GM15510 (cell line): Measurements from ENCODE around the gene ALOX5.

Experiments used
- POLR2A ChIP-seq: IDR thresholded peaks from 3 replicates; pipeline ENCODE4 v1.6.1; 2011; ENCODE audit warnings: borderline replicate concordance; ENCODE audit not compliant: insufficient read length; ENCODE audit errors: extremely low read depth

ALOX5 gene

GRCh38 chr10:45450866-45451265 lies 76.8 kb downstream of the ALOX5 start:
- no peak for TF ChIP-seq POLR2A

DNA sequence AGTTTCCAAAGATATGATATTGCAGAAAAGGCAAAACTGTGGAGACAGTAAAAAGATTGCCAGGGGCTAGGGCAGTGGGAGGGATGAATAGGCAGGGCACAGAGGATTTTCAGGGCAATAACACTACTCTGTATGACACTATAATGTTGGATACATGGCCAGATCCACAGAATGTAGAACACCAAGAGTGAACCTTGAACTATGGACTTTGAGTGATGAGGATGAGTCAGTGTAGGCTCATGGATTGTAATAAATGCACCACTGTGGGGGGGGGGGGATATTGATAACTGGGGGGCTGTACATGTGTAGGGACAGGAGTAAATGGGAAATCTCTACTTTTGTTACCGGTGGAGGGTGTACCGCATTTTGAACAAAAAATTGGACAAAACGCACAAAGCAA lies 77.4 kb downstream of the ALOX5 start:
- no peak for TF ChIP-seq POLR2A

DNA sequence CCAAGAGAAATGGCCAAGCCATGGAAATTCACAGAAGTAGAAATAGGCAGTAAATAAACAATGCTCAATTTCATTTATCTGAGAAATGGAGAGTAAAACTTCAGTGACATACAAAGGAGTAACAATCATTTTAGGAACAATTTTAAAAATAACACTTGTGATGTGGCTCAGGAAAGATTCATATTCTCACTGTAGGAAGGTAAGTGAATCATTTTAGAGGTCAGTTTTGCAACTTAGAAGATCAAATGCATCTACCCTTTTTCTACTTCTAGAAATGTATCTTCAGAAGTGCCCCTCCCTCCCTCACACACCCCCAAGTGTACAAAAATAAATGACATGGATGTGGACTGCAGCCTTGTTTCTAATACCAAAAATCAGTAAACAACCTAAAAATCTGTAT lies 78.3 kb downstream of the ALOX5 start:
- TF ChIP-seq POLR2A = no peak

DNA sequence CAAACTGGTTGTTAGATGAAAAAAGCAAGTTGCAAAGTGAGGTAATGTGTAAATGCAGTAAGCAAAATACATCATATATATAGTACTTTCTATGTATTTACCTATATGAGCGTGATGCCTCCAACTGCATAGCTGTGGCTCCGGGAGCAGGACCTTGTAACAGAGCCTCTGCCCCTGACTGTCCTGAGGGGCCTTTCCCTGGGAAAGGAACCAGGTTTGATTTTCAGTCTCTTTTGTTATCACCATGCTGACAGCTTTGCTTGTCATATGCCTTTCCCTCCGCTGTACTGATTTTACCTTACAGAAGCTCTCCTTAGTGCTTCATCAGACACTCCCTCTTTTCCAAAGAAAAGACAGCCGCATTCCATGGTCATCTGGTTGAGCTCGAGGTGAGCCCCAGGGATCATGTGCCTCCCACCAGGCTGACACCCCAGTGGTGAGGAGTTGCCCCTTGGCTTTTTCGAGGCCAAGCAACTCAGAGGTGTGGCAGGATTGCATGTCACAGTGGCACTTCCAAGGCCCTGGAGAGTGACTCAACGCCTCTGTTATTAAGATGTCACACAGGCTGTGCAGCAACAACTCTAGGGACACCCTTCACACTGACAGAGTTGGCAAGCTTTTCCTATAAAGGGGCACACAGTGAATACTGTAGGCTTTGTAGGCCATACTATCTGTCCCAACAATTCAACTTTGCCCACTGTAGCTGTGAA lies 78.9 kb downstream of the ALOX5 start:
- TF ChIP-seq POLR2A = no peak

DNA sequence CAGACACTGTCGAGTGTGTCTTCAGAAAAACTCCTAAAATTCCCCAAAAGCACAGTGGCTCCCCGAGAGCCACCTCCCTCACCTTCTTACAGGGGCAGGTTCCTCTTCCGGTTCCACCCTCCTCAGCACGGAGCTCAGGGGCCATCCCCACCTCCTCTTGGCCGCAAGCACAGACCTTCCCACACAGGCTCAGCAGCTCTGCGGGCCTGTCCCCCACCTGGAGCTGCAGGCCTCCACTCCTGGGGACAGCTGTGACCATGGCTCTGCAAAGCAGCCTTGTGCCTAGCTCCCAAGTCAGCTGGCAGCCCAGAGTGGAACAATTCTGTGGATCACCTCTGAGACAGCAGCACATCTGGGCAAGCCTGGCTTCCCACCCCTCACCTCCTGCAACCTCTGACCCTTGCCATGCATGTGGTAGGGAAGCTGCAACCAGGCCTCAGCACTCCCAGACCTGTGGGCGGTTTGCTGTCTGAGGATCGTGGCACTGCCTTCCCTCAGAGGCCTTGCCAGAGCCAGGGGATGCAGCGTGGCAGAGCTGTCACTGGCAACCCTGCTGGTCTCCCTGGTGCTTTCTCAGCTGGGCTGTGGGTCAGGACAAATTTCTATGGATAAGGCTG lies 79.7 kb downstream of the ALOX5 start:
- no peak for TF ChIP-seq POLR2A

- TF ChIP-seq POLR2A = no peak
Observed at GRCh38 chr10:45454262-45454661, 80.2 kb downstream of the ALOX5 start.

- TF ChIP-seq POLR2A = no peak
Observed at GRCh38 chr10:45454859-45455258, 80.8 kb downstream of the ALOX5 start.

GRCh38 chr10:45456233-45456632 lies 82.2 kb downstream of the ALOX5 start:
- no peak for TF ChIP-seq POLR2A

GRCh38 chr10:45456822-45457221 lies 82.8 kb downstream of the ALOX5 start:
- TF ChIP-seq POLR2A = no peak

DNA sequence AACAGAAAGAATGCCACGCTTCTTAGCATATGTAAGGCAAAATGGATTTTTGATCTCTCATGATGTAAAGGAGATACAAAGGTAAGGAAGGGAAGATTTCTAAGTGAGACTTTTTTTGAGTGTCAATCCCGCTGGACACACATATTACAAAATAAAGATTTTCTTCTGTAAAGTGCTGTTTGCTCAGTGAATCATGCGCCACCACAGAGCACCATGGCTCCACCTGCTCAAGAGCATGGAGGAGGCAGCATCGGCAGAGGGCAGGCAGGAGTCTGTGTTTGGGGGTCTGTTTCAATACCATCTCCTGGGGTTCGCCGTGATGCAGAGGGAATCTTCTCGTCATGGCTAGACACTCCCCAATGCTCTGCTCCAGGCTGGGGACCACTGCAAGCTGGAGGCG lies 83.5 kb downstream of the ALOX5 start:
- no peak for TF ChIP-seq POLR2A

DNA sequence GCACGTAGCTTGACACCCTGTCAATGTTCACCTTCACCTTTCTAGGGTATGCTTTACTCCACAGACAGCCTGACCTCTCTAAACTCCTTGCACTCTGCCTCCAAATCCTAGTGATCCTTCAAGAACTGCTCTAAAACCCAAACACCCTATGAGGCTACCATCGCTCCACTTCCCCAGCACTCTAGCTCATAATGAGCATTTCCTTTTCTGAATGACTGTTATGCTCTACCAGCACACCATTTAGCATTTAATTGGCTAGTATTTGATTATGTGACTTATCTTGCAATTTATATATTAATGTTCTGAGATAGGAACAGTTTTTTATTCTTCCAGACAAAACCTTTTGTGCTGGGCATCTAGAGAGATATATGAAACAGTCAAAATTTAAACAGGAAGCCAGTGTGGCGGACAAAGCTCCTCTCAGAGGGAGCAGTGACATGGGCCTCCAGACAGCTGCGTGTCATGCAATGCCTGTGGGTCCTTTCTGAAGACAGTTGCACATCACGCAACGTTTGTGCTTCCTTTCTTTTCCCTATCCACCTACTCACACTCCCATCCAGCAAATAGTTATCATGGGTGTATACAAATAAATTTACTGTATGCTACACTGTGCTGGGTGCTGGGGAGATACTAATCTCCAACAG lies 86.3 kb downstream of the ALOX5 start:
- no peak for TF ChIP-seq POLR2A

- TF ChIP-seq POLR2A = peak; percentile 61
Observed at GRCh38 chr10:45461034-45461433, 87.0 kb downstream of the ALOX5 start.

- no peak for TF ChIP-seq POLR2A
Observed at GRCh38 chr10:45463244-45464116, 89.5 kb downstream of the ALOX5 start.

- TF ChIP-seq POLR2A = no peak
Observed at GRCh38 chr10:45464958-45465567, 91.0 kb downstream of the ALOX5 start.

DNA sequence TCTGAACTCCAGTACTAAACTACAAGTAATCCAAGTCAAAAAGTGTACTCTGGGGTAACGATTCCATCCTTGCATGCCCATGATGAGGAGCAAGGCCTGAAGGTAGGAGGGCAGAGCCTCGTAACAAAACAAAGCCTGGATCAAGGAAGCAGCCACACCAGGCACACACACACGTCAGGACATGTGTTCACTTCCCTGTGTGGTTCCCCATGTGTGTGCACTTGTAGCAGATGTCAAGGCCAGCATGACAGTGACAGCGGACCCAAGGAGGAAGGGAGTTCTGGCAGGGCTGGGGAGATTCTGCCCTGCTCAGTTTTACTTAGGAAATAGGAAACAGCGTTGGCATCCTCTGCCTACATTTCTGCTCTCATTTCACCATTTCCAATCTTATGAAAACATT lies 92.8 kb downstream of the ALOX5 start:
- TF ChIP-seq POLR2A = no peak

DNA sequence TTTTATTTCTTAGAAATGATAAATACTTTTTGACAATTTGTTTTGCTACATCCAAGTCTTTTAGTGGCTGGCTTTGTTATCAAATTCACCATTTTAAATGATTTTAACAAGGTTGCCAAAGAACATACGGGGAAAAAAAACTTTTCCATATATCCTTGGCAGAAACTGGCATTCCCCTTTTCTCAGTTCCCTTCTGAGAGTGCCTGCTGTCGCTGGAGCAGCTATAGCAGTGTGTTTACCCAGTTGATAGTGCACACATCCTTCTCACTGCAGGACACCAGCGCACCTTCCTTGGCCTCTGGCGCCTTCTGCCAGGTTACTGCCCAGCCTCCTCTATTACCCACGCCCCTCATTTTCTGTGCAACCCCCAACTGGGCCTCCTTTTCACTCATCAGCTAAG lies 94.1 kb downstream of the ALOX5 start:
- TF ChIP-seq POLR2A = no peak
